ENCODE results near the gene PLEKHG4.

The PLEKHG4 gene

DNA sequence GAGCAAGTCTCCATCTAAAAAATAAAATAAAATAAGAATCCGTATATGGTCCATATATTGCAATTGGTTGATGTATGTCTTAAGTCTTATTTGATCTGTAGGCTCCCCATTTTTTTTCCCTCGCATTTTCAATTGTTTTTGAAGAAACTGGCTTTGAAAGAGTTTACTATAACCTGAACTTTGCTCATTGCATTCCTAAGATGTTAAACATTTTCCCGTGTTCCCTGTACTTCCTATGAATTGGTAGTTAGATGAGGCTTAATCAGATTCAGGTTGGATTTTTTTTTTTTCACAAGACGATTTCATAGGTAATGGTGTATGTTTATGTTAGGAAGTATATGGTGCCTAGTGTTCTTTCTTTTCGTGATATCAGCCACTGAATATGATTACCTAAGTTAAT is 50.6 kb downstream of the PLEKHG4 start:
- Mint-ChIP-seq H3K4me1 (peaks cover 8% of the 10 kb centered on the region), H3K4me3 (no peak overlapping the region), H3K9me3 (peaks cover 5% of the 10 kb centered on the region), H3K27me3 (peaks cover 35% of the 10 kb centered on the region), H3K36me3 (peaks cover 2% of the 10 kb centered on the region), H3K27ac (no peak overlapping the region)
- no peak for DNase-seq
- CTCF ChIA-PET = no interaction called here

DNA sequence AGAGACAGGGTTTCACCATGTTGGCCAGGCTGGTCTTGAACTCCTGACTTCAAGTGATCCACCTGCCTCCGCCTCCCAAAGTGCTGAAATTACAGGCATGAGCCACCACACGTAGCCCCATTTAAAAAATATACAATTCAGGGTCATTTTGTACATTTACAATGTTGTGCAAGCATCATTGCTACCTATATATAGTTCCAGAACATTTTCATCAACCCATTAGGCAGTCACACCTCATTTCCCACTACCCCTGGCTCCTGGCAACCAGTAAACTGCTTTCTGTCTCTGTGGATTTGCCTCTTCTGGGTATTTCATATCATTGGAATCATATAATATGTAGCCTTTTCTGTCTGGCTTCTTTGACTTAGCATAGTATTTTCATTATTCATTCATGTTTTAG is 54.0 kb downstream of the PLEKHG4 start:
- Mint-ChIP-seq H3K4me3 (no peak overlapping the region), H3K36me3 (no peaks in the 10 kb centered on the region), H3K9me3 (peaks cover 9% of the 10 kb centered on the region), H3K4me1 (no peaks in the 10 kb centered on the region), H3K27me3 (peaks cover 7% of the 10 kb centered on the region), H3K27ac (no peak overlapping the region)
- DNase-seq = no peak
- CTCF ChIA-PET = no interaction called here

- peaks cover 9% of the 10 kb centered on the region for H3K9me3 Mint-ChIP-seq
- H3K36me3 Mint-ChIP-seq = no peaks in the 10 kb centered on the region
- H3K27ac Mint-ChIP-seq = no peak overlapping the region
- no peak for DNase-seq
- H3K27me3 Mint-ChIP-seq = peaks cover 12% of the 10 kb centered on the region
- CTCF ChIA-PET = no interaction called here
- H3K4me1 Mint-ChIP-seq = no peaks in the 10 kb centered on the region
- H3K4me3 Mint-ChIP-seq = no peak overlapping the region
Measured at GRCh38 chr16:67336116-67336515, 56.8 kb downstream of the PLEKHG4 start.

DNA sequence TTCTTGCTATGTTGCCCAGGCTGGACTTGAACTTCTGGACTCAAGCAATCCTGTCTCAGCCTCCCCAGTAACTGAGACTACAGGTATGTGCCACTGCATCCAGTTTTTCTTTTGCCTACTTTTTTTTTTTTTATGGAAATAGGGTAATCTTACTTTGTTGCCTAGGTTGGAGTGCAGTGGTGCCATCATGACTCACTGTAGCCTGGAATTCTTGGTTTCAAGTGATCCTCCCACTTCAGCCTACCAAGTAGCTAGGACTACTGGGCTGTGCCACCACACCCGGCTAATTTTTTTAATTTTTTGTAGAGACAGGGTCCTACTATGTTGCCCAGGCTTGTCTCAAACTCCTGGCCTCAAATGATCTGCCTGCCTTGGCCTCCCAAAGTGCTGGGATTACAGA is 57.3 kb downstream of the PLEKHG4 start:
- Mint-ChIP-seq H3K27ac (no peak overlapping the region), H3K4me1 (no peaks in the 10 kb centered on the region), H3K36me3 (no peaks in the 10 kb centered on the region), H3K9me3 (peaks cover 9% of the 10 kb centered on the region), H3K27me3 (peaks cover 12% of the 10 kb centered on the region), H3K4me3 (no peak overlapping the region)
- DNase-seq = no peak
- CTCF ChIA-PET = interaction anchor here (1.4 kb wide), 1 partner anchor 15 kb away, joined by 3 read pairs; no protein-coding TSS in a partner anchor
